HFF-Myc (cell line): ENCODE data around the gene SLC2A9.

Experiments
- DNase-seq: peaks from one replicate; pipeline ENCODE4 v3.0.0-alpha.2; 2011; ENCODE audit warnings: low read depth; ENCODE audit errors: extremely low read depth
- H3K4me3 ChIP-seq: replicated peaks from 2 replicates; pipeline ENCODE4 v1.5.1; 2011; ENCODE audit warnings: low read depth, mild to moderate bottlenecking, control low read depth, low read length
- CTCF ChIP-seq: IDR thresholded peaks from 2 replicates; pipeline ENCODE4 v1.5.1; 2012; ENCODE audit warnings: mild to moderate bottlenecking, low read depth, low read length, control low read depth; ENCODE audit errors: missing control alignments

SLC2A9 gene

GRCh38 chr4:10046471-10046870 lies 25.2 kb upstream of the SLC2A9 start:
- no peak for DNase-seq
- no peak overlapping the region for H3K4me3 ChIP-seq
- TF ChIP-seq CTCF = no peak

GRCh38 chr4:10045481-10045880 lies 24.2 kb upstream of the SLC2A9 start:
- DNase-seq = no peak
- H3K4me3 ChIP-seq = no peak overlapping the region
- TF ChIP-seq CTCF = no peak

- H3K4me3 ChIP-seq = no peak overlapping the region
- no peak for TF ChIP-seq CTCF
- no peak for DNase-seq
These were observed 19.7 kb upstream of the SLC2A9 start for GRCh38 chr4:10041036-10041435.

GRCh38 chr4:10040049-10040892 lies 19.0 kb upstream of the SLC2A9 start:
- TF ChIP-seq CTCF = no peak
- no peak for DNase-seq
- no peak overlapping the region for H3K4me3 ChIP-seq

GRCh38 chr4:10036807-10037342 lies 15.6 kb upstream of the SLC2A9 start:
- no peak for TF ChIP-seq CTCF
- DNase-seq = no peak
- no peak overlapping the region for H3K4me3 ChIP-seq

- no peak for DNase-seq
These were observed 13.8 kb upstream of the SLC2A9 start for GRCh38 chr4:10035130-10035529.

More at GRCh38 chr4:10035130-10035529, 13.8 kb upstream of the SLC2A9 start:
- no peak overlapping the region for H3K4me3 ChIP-seq
- no peak for TF ChIP-seq CTCF
